GM12892 (cell line): ENCODE measurements around the gene ITSN1.
"Not testable (repeated sequence)": the region's sequence is repeated elsewhere in the genome, so short reads cannot be mapped to it uniquely, and the experiment has no call there.

Experiments used
- DNase-seq: peaks from one replicate; pipeline ENCODE4 v3.0.0; 2011; ENCODE audit not compliant: insufficient read length
- FAIRE-seq: peaks from 2 replicates; lab custom pipeline; 2011; peaks lifted over from hg19 to GRCh38; lab: Jason Lieb, UNC
- POLR2A ChIP-seq: IDR thresholded peaks from 2 replicates; pipeline ENCODE4 v1.6.1; 2011; ENCODE audit warnings: low read depth, low read length, control low read depth
- POLR2AphosphoS5 ChIP-seq: IDR thresholded peaks from 2 replicates; pipeline ENCODE4 v1.6.1; 2011; ENCODE audit warnings: low read depth, low read length, control low read depth
- TAF1 ChIP-seq: IDR thresholded peaks from 2 replicates; pipeline ENCODE4 v1.6.1; 2011; ENCODE audit warnings: low read depth, mild to moderate bottlenecking, control low read depth, low read length, borderline replicate concordance

ITSN1 gene

GRCh38 chr21:33668180-33668579, 25.9 kb downstream of the ITSN1 start:
- FAIRE-seq = no peak
- TF ChIP-seq POLR2AphosphoS5 (no peak), POLR2A (no peak), TAF1 (no peak)

GRCh38 chr21:33668620-33669019, 26.3 kb downstream of the ITSN1 start:
- DNase-seq (no peak), FAIRE-seq (no peak)
- no peak for TF ChIP-seq TAF1
- TF ChIP-seq POLR2AphosphoS5 = no peak
- no peak for TF ChIP-seq POLR2A

More at GRCh38 chr21:33668180-33668579, 25.9 kb downstream of the ITSN1 start:
- no peak for DNase-seq

GRCh38 chr21:33670076-33670978, 28.0 kb downstream of the ITSN1 start:
- no peak for FAIRE-seq
- no peak for DNase-seq
- TF ChIP-seq POLR2AphosphoS5 = no peak
- TF ChIP-seq TAF1 = no peak
- TF ChIP-seq POLR2A = no peak

- FAIRE-seq (no peak), DNase-seq (no peak)
- TF ChIP-seq POLR2A = no peak
- no peak for TF ChIP-seq TAF1
- TF ChIP-seq POLR2AphosphoS5 = no peak
Measured at GRCh38 chr21:33673473-33673872, 31.2 kb downstream of the ITSN1 start.

- FAIRE-seq (no peak), DNase-seq (no peak)
- TF ChIP-seq POLR2AphosphoS5 = no peak
Measured at GRCh38 chr21:33674226-33674625, 31.9 kb downstream of the ITSN1 start.

- not testable (repeated sequence) for DNase-seq, FAIRE-seq
Measured at GRCh38 chr21:33676666-33677065, 34.4 kb downstream of the ITSN1 start.

- DNase-seq (no peak), FAIRE-seq (no peak)
- no peak for TF ChIP-seq POLR2AphosphoS5
- no peak for TF ChIP-seq POLR2A
- no peak for TF ChIP-seq TAF1
Measured at GRCh38 chr21:33677450-33677849, 35.1 kb downstream of the ITSN1 start.

GRCh38 chr21:33680870-33681269, 38.6 kb downstream of the ITSN1 start:
- DNase-seq (no peak), FAIRE-seq (no peak)
- no peak for TF ChIP-seq POLR2A

GRCh38 chr21:33682992-33683627, 40.8 kb downstream of the ITSN1 start:
- TF ChIP-seq POLR2A (no peak), POLR2AphosphoS5 (no peak), TAF1 (no peak)
- FAIRE-seq = peak; percentile 33
- DNase-seq = no peak

- TF ChIP-seq TAF1 (no peak), POLR2A (no peak), POLR2AphosphoS5 (no peak)
- no peak for FAIRE-seq
- no peak for DNase-seq
Measured at GRCh38 chr21:33684068-33684467, 41.8 kb downstream of the ITSN1 start.

GRCh38 chr21:33684923-33685560, 42.7 kb downstream of the ITSN1 start:
- FAIRE-seq = no peak
- no peak for DNase-seq
- no peak for TF ChIP-seq POLR2AphosphoS5

- TF ChIP-seq TAF1 (no peak), POLR2AphosphoS5 (no peak), POLR2A (no peak)
- no peak for DNase-seq
- FAIRE-seq = no peak
Measured at GRCh38 chr21:33685613-33686197, 43.4 kb downstream of the ITSN1 start.
